GM12872 (cell line): ENCODE measurements around the gene USP30.

Experiments used
- CTCF ChIP-seq: IDR thresholded peaks from 3 replicates; pipeline ENCODE4 v1.5.1; 2011; ENCODE audit warnings: low read depth, mild to moderate bottlenecking, low read length, moderate library complexity; ENCODE audit not compliant: insufficient read depth

USP30 gene

GRCh38 chr12:109057376-109057775, 5.0 kb downstream of the USP30 start:
- no peak for TF ChIP-seq CTCF

GRCh38 chr12:109058773-109059172, 6.4 kb downstream of the USP30 start:
- no peak for TF ChIP-seq CTCF

- TF ChIP-seq CTCF = no peak
These were observed 11.8 kb downstream of the USP30 start for GRCh38 chr12:109064143-109064542.

GRCh38 chr12:109065154-109065852, 12.9 kb downstream of the USP30 start:
- TF ChIP-seq CTCF = no peak

- no peak for TF ChIP-seq CTCF
These were observed 13.4 kb downstream of the USP30 start for GRCh38 chr12:109065853-109066193.

GRCh38 chr12:109069307-109070271, 17.2 kb downstream of the USP30 start:
- TF ChIP-seq CTCF = no peak

- no peak for TF ChIP-seq CTCF
These were observed 22.5 kb downstream of the USP30 start for GRCh38 chr12:109074866-109075265.
